ENCODE data around the gene WWC2.

The WWC2 gene

DNA sequence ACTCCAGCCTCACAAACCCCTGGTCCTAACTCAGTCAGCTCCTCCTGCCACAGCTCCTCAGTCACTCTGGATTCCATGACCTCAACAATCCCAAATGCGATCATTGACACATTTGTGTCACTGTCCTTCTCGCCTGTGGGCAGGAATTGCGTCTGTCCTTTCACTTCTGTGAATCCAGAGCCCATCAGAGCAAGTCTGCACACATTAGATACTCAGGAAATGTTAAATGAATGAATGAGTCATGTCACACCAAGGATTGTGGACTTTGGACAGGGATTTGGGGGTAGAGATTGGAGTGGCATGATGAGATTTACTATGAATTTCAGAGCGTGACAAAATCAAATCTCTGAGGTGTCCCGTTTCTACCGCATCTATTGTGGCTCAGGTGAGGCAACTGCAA lies 234.9 kb downstream of the WWC2 start:
- no peaks in the 10 kb centered on the region for H3K27me3 ChIP-seq (ENCODE audit: insufficient read depth, low read length, poor library complexity, severe bottlenecking)
- H3K79me2 ChIP-seq (ENCODE audit: insufficient read depth, low read length) = no peaks in the 10 kb centered on the region
- no peaks in the 10 kb centered on the region for H3K9me3 ChIP-seq (ENCODE audit: insufficient read depth, low read depth, low read length)
- no peaks in the 10 kb centered on the region for H3K9me2 ChIP-seq (replicated peaks; ENCODE audit: low read depth, low read length)
- H3F3A ChIP-seq (ENCODE audit: low read depth) = no peaks in the 10 kb centered on the region
- H3K4me3 ChIP-seq (ENCODE audit: low read length, poor library complexity, severe bottlenecking) = no peak overlapping the region
- no peaks in the 10 kb centered on the region for H3K4me1 ChIP-seq (ENCODE audit: insufficient read depth, low read length, poor library complexity, severe bottlenecking)
- no peak overlapping the region for H2AFZ ChIP-seq (ENCODE audit: low read length)
- no peak overlapping the region for H3K4me2 ChIP-seq (ENCODE audit: low read depth, low read length, poor library complexity, severe bottlenecking)
- no peaks in the 10 kb centered on the region for H3K36me3 ChIP-seq (ENCODE audit: insufficient read depth, low read length)
- no peaks in the 10 kb centered on the region for H4K20me1 ChIP-seq (ENCODE audit: insufficient read depth, low read length, poor library complexity, severe bottlenecking)
- H3K9ac ChIP-seq (ENCODE audit: low read depth, low read length, poor library complexity, severe bottlenecking) = no peak overlapping the region
- TF ChIP-seq EZH2phosphoT487 (IDR thresholded peaks at IDR 0.05; ENCODE audit: borderline replicate concordance) = no peak
- TF ChIP-seq, protein P1, sequence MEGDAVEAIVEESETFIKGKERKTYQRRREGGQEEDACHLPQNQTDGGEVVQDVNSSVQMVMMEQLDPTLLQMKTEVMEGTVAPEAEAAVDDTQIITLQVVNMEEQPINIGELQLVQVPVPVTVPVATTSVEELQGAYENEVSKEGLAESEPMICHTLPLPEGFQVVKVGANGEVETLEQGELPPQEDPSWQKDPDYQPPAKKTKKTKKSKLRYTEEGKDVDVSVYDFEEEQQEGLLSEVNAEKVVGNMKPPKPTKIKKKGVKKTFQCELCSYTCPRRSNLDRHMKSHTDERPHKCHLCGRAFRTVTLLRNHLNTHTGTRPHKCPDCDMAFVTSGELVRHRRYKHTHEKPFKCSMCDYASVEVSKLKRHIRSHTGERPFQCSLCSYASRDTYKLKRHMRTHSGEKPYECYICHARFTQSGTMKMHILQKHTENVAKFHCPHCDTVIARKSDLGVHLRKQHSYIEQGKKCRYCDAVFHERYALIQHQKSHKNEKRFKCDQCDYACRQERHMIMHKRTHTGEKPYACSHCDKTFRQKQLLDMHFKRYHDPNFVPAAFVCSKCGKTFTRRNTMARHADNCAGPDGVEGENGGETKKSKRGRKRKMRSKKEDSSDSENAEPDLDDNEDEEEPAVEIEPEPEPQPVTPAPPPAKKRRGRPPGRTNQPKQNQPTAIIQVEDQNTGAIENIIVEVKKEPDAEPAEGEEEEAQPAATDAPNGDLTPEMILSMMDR (conservative IDR thresholded peaks at IDR 0.05; ENCODE audit: low read length) = no peak

DNA sequence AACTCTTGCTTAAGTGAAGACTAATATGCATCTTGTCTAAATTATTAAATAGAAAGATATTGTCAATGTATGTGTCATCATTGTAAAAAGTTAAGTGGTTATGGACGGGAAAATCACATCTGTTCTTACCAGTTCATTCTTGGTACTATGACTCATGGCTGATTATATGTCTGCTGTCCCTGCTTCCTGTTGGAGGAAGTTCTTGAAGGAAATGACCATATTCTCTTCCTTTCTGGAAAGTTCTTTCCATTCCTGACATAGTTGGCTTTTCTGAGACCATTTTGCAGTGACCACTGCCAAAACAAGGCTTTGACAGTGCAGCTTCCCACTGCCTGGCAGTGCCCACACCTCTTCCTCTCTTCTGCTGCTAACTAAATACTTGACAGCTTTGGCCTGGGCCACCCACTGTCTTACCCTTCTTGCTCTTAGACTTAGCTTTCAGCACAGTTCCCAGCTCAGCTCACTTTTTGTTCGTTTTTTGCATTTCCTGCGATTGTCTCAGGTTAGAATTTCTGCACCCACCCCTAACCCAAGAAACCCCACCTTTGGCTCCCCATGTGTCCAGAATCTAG lies 236.4 kb downstream of the WWC2 start:
- H3K9me2 ChIP-seq (replicated peaks; ENCODE audit: low read depth, low read length) = no peaks in the 10 kb centered on the region
- no peaks in the 10 kb centered on the region for H3K27me3 ChIP-seq (ENCODE audit: insufficient read depth, low read length, poor library complexity, severe bottlenecking)
- H3F3A ChIP-seq (ENCODE audit: low read depth) = no peaks in the 10 kb centered on the region
- H2AFZ ChIP-seq (ENCODE audit: low read length) = no peak overlapping the region
- H3K9me3 ChIP-seq (ENCODE audit: insufficient read depth, low read depth, low read length) = no peaks in the 10 kb centered on the region
- no peaks in the 10 kb centered on the region for H4K20me1 ChIP-seq (ENCODE audit: insufficient read depth, low read length, poor library complexity, severe bottlenecking)
- no peak overlapping the region for H3K4me2 ChIP-seq (ENCODE audit: low read depth, low read length, poor library complexity, severe bottlenecking)
- no peak overlapping the region for H3K4me3 ChIP-seq (ENCODE audit: low read length, poor library complexity, severe bottlenecking)
- H3K79me2 ChIP-seq (ENCODE audit: insufficient read depth, low read length) = no peaks in the 10 kb centered on the region
- H3K4me1 ChIP-seq (ENCODE audit: insufficient read depth, low read length, poor library complexity, severe bottlenecking) = no peaks in the 10 kb centered on the region
- H3K9ac ChIP-seq (ENCODE audit: low read depth, low read length, poor library complexity, severe bottlenecking) = no peak overlapping the region
- no peaks in the 10 kb centered on the region for H3K36me3 ChIP-seq (ENCODE audit: insufficient read depth, low read length)
- TF ChIP-seq EZH2phosphoT487 (IDR thresholded peaks at IDR 0.05; ENCODE audit: borderline replicate concordance) = no peak
- TF ChIP-seq, protein P1 (conservative IDR thresholded peaks at IDR 0.05; ENCODE audit: low read length) = no peak

DNA sequence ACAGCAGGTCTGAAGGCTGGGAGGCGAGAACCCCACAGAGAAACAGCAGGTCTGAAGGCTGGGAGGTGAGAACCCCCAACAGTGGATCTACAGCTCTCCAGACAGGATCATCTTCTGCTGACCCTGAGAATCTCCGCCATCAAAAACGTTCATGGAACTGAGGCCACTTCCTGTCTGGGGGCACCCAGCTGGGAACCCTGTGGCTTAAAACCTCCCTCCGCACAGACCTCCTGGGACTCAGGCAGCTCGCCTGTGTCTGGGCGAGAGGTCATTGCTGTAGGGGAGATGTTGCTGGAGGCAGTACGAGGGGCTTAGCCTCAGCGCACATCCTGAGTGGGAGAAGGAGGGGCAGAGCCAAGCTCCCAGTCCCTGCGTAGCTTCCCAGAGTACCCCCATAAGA lies 238.3 kb downstream of the WWC2 start:
- Histone ChIP-seq H3K36me3 (ENCODE audit: insufficient read depth, low read length) (no peaks in the 10 kb centered on the region), H3K27me3 (ENCODE audit: insufficient read depth, low read length, poor library complexity, severe bottlenecking) (no peaks in the 10 kb centered on the region), H3K9me3 (ENCODE audit: insufficient read depth, low read depth, low read length) (no peaks in the 10 kb centered on the region), H2AFZ (ENCODE audit: low read length) (no peak overlapping the region), H3K79me2 (ENCODE audit: insufficient read depth, low read length) (no peaks in the 10 kb centered on the region), H3K4me2 (ENCODE audit: low read depth, low read length, poor library complexity, severe bottlenecking) (no peak overlapping the region), H3F3A (ENCODE audit: low read depth) (no peaks in the 10 kb centered on the region), H4K20me1 (ENCODE audit: insufficient read depth, low read length, poor library complexity, severe bottlenecking) (no peaks in the 10 kb centered on the region), H3K4me3 (ENCODE audit: low read length, poor library complexity, severe bottlenecking) (no peak overlapping the region), H3K9ac (ENCODE audit: low read depth, low read length, poor library complexity, severe bottlenecking) (no peak overlapping the region), H3K4me1 (ENCODE audit: insufficient read depth, low read length, poor library complexity, severe bottlenecking) (no peaks in the 10 kb centered on the region), H3K9me2 (replicated peaks; ENCODE audit: low read depth, low read length) (no peaks in the 10 kb centered on the region)
- TF ChIP-seq, protein P1 (conservative IDR thresholded peaks at IDR 0.05; ENCODE audit: low read length) = no peak
- no peak for TF ChIP-seq EZH2phosphoT487 (IDR thresholded peaks at IDR 0.05; ENCODE audit: borderline replicate concordance)

All from Loucy (cell line).